HG03378 (cell line): ENCODE data around the gene PRR11.
"Not testable (repeated sequence)": the region's sequence is repeated elsewhere in the genome, so short reads cannot be mapped to it uniquely, and the experiment has no call there.

ENCODE experiments used
- ATAC-seq: cut with Tn5 transposase; IDR thresholded peaks from one replicate; pipeline ENCODE4 v1.9.1; 2021; ENCODE audit warnings: mild to moderate bottlenecking, moderate library complexity; ENCODE audit not compliant: unreplicated experiment

PRR11 gene

DNA sequence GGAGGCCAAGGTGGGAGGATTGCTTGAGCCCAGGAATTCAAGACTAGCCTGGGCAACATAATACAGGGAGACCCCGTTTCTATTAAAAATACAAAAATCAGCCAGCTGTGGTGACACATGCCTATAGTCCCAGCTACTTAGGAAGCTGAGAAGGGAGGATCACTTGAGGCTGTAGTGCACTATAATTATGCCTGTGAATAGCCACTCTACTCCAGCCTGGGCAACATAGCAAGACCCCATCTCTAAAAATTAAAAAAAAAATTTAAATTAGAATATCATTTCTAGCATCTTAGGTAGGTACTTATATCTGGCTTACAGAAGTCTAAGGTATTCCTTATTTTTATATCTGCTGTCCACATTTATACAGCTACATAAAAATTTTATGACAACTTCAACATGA, 46.8 kb downstream of the PRR11 start:
- no peak for ATAC-seq

DNA sequence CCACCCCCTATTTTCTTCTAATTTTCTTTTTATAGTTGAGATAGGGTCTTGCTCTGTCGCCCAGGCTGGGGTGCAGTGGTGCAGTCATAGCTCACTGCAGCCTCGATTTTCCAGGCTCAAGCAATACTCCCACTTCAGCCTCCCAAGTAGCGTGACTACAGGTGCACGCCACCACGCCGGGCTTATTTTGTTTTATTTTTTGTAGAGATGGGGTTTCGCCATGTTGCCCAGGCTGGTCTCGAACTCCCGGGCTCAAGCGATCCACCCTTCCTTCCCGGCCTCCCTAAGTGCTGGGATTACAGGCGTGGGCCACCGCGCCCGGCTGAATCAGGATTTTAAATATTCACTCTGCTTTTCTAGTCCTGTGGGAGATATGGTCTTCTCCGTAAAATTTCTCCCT, 63.8 kb downstream of the PRR11 start:
- ATAC-seq: no peak

DNA sequence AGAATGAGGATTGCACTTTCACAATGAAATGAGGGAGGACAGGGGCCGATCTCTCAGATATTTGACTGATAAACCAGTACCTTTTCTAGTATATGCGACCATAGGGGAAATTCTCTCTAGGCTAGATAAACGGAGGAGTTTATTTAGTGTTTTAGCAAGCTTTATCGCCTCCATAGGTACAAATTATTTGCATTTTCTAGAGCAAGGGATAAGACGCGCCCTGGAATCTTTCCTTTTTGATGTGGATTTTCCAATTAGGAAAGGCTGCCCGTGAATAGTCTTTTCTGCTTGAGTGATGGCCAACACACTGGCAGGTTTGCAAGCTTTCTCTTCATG, 64.4 kb downstream of the PRR11 start:
- no peak for ATAC-seq

DNA sequence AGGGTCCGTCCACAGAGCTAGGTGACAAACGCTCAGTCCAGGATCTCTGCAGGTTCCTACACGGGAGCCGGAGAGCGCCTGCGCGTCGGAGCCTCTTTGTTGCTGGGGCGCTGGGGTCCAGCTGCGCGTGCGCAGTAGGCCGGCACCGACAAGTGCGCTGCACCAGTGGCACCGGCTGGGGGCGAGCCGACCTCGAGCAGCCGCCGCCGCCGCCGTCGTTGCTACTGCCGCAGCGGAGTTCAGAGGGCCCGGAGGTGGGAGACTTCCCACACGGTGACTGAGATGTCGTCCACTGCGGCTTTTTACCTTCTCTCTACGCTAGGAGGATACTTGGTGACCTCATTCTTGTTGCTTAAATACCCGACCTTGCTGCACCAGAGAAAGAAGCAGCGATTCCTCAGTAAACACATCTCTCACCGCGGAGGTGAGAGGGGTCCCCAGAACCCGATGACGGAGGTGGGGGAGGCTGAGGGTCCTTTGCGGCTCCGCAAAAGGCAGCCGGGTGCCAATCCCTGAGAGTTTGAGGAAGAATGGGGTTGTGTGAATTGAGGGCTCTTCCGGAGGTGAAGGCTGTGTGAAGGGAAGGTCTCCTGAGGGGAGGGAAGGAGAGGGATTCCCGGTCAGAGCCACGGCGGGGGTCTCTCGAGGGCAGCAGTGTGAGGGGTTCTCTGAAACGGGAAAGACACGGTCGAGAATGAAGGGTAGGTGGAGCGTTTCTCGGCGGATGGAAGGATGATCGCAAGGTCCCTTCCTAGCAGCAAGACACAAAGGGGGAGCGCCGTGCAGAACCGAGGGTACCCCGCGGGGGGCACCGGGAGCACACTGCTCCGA, 65.0 kb downstream of the PRR11 start, which contains the start of gene GDPD1:
Gene GDPD1, plus strand, starts transcription at position 184 of the 831 bp plus-strand sequence. Its CDS starts 99 bp downstream, at position 283.
- ATAC-seq: peak; percentile 72

DNA sequence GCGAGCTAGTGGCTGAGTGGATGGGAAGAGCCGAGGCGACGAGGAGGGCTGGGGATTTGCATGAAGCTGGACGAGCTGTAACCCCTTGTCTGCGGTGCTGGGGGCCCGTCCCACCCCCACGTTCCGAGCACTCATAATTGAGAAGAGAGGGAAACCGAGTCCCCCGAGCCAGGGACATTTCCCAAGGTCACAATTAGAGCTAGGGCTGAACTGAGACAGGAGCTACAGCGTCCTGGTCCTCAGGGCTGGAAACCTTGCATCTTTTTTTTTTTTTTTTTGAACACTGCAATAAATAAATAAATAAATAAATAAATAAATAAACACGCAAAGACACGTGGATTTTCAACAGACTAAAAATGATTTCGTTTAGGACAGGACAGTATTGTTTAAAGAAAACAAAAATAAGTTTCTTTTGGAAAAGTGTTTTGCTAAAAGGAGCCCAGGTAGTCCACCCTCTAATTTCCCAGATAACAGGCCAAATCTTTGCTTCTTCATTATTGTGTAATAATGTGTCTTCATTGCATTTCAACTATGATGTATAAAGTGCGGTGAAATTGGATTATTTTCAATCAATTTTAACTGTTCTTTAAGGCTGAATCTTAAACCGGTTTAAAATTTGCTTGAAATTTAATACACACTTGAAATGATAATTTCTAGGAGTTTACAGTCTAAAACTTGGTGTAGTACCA, 65.8 kb downstream of the PRR11 start:
- no peak for ATAC-seq

DNA sequence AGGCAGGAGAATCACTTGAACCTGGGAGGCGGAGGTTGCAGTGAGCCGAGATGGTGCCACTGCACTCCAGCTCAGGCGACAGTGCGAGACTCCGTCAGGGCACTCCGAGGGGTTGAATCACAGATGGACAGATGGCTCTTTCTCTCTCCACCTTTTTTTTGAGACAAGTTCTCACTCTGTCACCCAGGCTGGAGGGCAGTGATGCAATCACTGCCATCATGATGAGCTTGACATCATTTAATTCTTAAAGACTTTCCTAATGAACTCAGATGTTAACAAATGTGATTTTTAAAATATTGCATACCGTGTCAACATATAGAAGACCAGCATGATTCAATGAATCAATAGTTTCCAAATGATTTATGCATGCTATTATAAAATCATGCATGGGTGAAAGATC, 68.3 kb downstream of the PRR11 start:
- no peak for ATAC-seq

DNA sequence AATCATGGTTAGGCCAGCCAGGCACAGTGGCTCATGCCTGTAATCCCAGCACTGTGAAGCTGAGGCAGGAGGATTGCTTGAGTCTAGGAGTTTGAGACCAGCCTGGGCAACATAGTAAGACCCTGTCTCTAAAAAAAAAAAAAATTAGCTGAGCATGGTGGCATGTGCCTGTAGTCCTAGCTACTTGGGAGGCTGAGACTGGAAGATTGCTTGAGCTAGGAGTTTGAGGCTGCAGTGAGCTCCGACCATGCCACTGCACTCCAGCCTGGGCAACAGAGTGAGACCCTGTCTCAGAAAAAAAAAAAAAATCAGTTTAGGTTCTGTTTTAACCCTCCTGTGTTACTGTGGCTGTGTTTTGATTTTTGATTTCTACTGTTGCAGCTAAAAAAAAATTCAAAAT, 73.0 kb downstream of the PRR11 start:
- not testable (repeated sequence) for ATAC-seq

DNA sequence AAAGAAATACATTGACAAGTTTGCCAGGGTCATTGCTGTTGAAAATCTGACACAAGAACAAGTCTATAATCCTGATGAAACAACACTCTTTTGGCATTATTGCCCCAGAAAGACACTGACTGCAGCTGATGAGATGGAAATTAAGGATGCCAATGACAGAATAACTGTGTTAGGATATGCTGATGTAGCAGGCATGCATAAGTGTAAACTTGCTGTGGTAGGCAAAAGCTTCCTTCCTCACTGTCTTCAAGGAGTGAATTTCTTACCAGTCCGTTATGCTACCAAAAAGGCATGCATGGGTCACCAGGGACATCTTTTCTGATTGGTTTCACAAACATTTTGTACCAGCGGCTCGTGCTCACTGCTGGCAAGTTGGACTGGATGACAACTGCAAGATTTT, 75.2 kb downstream of the PRR11 start:
- ATAC-seq: no peak

DNA sequence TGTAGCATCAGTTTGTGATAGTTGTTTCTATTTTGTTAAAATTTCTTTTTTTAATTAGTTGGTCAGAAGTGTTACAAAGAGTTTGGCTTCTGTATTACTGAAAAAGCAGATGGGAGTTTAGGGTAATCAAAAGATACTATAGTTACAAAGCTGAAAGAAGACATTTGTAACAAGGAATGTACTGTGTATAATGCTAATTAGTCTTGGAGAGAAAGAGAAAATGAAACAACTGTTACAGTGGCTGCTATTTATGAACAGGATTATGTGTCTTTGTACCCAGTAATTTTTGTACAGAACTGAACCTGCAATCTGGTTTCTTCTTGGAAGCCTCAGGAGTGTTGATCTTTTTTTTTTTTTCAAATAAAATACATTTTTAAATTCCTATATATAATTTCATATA, 79.1 kb downstream of the PRR11 start:
- ATAC-seq: no peak

DNA sequence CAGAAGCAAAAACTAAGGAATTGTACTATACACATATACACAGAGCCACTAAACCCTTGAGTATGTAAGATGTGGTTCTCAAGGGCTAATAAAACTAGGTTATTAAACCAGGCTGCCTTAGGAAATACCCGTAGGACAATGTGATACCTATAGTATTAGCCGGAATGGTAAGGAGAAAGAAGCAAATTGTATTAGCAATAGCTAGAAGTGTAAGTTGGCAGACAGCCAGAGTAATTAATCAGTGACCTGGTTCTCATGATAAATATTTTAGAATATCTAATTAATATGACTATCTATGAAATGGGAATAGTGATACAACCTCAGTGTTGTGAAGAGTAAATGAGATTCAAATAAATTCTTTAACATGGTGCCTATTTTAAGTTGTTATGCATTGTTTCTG, 83.4 kb downstream of the PRR11 start:
- no peak for ATAC-seq

DNA sequence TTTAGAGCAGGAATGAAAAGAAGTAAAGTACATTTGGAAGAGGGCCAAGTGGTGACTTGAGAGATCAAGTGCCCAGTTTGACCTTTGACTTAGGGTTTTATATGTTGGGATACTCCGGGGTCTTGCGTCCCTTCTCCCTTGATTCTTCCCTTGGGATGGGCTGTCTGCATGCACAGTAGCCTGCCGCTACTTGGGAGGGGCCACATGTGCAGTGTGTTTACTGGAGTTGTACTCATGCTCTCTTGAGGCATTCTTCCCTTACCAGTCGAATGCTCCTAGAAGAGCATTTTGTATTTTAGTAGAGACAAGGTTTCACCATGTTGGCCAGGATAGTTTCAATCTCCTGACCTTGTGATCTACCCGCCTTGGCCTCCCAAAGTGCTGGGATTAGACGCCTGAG, 88.5 kb downstream of the PRR11 start:
- no peak for ATAC-seq
